ENCODE results near the gene PTPRO.

PTPRO gene

DNA sequence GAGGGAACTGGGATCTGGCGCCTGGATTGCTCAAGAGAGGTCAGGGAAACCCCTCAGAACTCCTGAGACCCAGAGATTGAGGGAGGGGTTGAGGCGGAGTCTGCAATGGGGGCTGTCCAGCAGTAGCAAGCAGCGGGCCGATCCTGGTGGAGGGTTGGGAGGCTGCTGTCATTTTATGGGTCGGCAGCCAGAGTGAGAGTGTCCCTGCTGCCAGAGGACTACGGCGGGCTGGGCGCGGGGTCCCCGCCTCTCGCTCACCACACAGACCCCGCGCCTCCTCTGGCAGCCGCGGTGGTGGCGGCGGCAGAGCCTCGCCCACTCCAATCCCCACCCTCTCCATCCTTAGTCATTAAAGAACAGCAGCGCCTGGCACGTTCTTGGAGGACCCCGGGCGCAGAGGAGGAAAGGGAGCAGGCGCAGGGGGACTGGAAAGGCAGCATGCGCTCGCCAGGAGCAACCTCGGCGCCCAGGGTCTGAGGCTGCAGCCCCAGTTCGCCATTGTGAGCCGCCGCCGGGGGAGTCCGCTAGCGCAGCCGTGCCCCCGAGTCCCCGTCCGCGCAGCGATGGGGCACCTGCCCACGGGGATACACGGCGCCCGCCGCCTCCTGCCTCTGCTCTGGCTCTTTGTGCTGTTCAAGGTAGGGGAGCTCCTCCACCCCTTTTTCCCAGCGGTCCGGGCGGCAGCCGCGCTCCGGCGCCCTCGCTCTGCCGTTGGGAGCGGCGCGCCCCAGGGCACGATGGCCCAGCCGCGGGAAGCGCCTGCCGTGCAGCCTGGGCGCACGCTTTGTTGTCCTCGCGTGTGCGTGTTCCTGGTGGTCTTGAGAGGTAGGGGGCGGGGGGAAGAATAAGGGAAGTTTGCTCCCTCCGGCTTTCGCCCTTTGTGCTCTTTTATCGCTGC, at the start of gene PTPRO:
Gene PTPRO, plus strand, starts transcription at position 345 of the 898 bp plus-strand sequence.
- TF ChIP-seq, protein P1, sequence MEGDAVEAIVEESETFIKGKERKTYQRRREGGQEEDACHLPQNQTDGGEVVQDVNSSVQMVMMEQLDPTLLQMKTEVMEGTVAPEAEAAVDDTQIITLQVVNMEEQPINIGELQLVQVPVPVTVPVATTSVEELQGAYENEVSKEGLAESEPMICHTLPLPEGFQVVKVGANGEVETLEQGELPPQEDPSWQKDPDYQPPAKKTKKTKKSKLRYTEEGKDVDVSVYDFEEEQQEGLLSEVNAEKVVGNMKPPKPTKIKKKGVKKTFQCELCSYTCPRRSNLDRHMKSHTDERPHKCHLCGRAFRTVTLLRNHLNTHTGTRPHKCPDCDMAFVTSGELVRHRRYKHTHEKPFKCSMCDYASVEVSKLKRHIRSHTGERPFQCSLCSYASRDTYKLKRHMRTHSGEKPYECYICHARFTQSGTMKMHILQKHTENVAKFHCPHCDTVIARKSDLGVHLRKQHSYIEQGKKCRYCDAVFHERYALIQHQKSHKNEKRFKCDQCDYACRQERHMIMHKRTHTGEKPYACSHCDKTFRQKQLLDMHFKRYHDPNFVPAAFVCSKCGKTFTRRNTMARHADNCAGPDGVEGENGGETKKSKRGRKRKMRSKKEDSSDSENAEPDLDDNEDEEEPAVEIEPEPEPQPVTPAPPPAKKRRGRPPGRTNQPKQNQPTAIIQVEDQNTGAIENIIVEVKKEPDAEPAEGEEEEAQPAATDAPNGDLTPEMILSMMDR (conservative IDR thresholded peaks at IDR 0.05; ENCODE audit: low read depth) = no peak
- DNase-seq (ENCODE audit: low spot score) = peak; percentile 11
- ChIA-PET POLR2A (ENCODE audit: low non-redundant PET) (no interaction called here), CTCF (interaction anchor here (0.7 kb wide), 2 partner anchors 132 to 134 kb away, joined by 3 read pairs; no protein-coding TSS in a partner anchor)
- H3K27ac ChIP-seq = no peak within 1 kb of the TSS

DNA sequence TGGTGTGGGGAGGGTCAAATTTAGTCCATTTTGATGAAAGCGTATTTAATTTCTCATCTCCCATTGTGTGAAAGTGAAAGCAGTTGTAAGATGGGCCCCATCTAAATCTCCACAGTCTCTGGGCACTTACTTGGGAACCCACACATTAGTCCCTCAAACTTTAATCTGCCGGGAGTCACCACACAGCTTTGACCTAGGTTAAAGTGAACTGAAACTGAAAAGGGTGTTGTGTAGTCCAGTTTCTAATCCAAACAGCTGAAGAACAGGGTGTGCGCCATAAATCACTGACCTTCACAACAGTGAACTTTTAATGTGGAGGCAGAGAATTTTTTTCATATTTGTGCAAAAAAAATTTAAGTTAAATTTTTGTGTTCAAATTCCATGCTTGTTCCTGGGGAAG, 48.4 kb upstream of the PTPRO start:
- POLR2A ChIA-PET (ENCODE audit: low non-redundant PET) = no interaction called here
- TF ChIP-seq, protein P1 (conservative IDR thresholded peaks at IDR 0.05; ENCODE audit: low read depth) = no peak
- H3K27ac ChIP-seq = no peak overlapping the region
- DNase-seq (ENCODE audit: low spot score) = no peak
- CTCF ChIA-PET = no interaction called here

DNA sequence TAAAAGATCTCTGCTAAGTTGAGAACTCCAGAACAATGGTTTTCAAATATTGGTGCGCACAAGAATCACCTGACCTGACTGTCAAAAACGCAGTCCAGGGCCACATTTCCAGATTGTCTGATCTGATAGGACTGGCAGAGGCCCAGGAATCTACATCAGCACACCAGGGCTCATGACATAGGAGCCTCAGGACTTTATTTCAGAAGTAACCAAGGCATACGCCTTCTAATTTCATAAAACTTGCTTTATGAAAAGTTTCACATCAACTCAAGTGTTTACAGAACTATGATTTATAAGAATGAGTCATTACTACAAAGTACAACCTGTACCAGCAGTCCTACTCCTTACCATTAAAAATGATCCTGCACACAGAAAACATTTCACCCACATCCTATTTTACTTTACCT, 47.7 kb upstream of the PTPRO start:
- ChIA-PET CTCF (no interaction called here), POLR2A (ENCODE audit: low non-redundant PET) (no interaction called here)
- peak overlapping the region; percentile 54; the same call in 1 of the 2 replicates for H3K27ac ChIP-seq

DNA sequence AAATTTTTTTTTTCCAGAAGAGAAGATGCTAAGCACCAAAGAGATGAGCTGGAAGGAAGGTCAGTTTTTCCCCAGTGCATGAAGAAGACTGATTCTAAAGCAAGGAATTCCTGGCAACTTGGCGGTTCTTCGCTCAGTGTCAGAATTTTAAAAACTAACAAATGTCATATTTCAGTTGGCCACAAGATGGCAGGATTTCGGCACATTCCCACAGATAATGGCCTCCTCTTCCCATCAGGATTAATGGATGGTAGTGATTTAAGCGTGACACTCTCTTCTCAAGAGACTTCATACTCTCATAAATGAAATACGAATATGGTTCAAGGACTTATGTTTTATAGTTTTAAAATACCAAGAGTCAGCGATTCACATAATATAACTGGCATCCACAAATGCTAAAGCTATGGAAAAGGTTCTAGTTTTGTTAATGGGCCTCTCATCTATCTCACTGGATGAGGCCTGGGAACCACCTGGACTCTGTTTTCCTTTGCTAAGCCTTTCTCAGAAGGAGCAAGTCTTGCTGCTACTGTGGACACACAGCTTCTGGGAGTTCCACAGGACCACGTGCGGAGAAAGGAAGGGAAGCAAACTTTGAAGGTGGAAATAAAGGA, 46.1 kb upstream of the PTPRO start:
- POLR2A ChIA-PET (ENCODE audit: low non-redundant PET) = no interaction called here

More for the DNA sequence above, 47.7 kb upstream of the PTPRO start:
- TF ChIP-seq, protein P1 (conservative IDR thresholded peaks at IDR 0.05; ENCODE audit: low read depth) = no peak
- DNase-seq (ENCODE audit: low spot score) = peak; percentile 74

DNA sequence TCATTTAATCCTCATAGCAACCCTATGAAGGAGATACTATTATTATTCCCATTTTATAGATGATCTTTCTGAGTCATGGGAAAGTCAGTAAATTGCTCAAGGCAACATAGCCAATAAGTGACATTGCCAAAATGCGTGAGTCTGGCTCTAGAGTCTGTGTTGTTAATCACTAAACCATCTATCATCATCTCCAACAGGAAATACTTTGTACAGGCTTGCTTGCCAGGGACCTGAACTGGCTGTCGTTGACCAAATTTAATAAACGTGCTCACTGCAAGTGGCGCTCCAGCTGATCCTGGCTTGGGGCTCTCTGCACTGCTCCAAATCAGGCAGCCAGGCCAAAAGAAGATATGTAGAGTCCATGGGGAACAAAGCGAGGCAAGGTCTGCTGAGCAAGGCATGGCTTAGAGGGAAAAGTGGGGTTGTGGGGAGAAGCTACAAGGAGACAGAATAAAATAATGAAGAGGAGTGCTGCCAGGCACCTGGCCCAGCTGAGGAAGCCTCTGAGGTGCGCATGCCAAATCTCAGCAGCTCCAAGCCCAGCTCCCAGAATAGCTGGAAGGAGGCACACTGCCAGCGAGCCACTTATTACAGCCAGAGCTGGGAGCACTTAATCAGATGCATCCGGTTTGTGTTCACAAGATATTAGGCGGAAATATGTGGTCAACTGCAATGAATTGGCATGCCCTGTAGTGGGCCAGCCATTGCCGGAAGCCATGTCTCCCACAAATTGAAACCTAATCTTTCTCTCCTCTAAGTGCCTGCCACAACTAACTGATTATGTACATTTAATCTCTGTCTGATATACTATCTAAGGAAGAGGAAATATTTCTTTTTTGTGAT, 43.3 kb upstream of the PTPRO start:
- TF ChIP-seq, protein P1 (conservative IDR thresholded peaks at IDR 0.05; ENCODE audit: low read depth) = no peak
- CTCF ChIA-PET = no interaction called here
- H3K27ac ChIP-seq = peak overlapping the region; percentile 96
- POLR2A ChIA-PET (ENCODE audit: low non-redundant PET) = no interaction called here
- DNase-seq (ENCODE audit: low spot score) = peak; percentile 72

More for the DNA sequence above, 46.1 kb upstream of the PTPRO start:
- H3K27ac ChIP-seq = no peak overlapping the region
- TF ChIP-seq, protein P1 (conservative IDR thresholded peaks at IDR 0.05; ENCODE audit: low read depth) = peak; percentile 50
- CTCF ChIA-PET = interaction anchor here (0.5 to 1.0 kb wide), 6 partner anchors 193 to 564 kb away, joined by 3 to 6 read pairs (median 3); no protein-coding TSS in a partner anchor
- peak; percentile 39 for DNase-seq (ENCODE audit: low spot score)

DNA sequence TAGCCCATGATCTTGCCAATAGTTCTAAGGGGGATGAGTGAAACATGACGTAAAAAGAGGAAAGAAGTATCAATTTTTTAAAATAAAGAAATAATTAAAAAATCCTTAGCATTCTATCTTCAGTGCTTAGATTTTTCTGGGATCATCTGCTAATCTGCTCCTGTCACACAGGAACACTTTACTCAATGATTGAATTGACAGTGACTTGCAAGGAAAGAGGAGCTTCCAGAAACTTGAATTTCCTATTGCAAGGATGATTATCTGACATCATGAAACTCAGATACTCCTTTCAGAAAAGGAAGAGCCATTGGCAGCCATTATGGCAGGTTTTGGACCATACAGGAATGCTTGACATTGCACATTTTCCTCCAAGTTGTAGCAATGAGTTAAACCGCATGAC, 41.4 kb upstream of the PTPRO start:
- no peak for DNase-seq (ENCODE audit: low spot score)
- ChIA-PET POLR2A (ENCODE audit: low non-redundant PET) (no interaction called here), CTCF (no interaction called here)
- TF ChIP-seq, protein P1 (conservative IDR thresholded peaks at IDR 0.05; ENCODE audit: low read depth) = no peak
- no peak overlapping the region for H3K27ac ChIP-seq
